HEK293 (cell line): ENCODE measurements around the gene TLE3.

Experiments used
- CTCF ChIA-PET: fragments of 350-600 bp; formaldehyde crosslinking; extraction: SDS; loops from one replicate; lab custom pipeline; 2021; ENCODE audit warnings: antibody characterized with exemption; lab: Yijun Ruan, JAX
- POLR2A ChIA-PET: fragments of 300-600 bp; formaldehyde crosslinking; extraction: SDS; loops from one replicate; lab custom pipeline; 2020; ENCODE audit warnings: antibody characterized with exemption, inconsistent platforms; lab: Yijun Ruan, JAX
- H3K27ac ChIP-seq: fragments of 200-500 bp; sonication (Bioruptor generic); 2 replicates; pipeline ENCODE4 v1.5.1; 2014; ENCODE audit warnings: low read depth, low read length, control low read depth, inconsistent platforms; ENCODE audit errors: extremely low read depth
- H3K36me3 ChIP-seq, 2 experiments: fragments of 200-500 bp in 1 of 2; sonication (Bioruptor generic) in 1 of 2; 1 replicate in 1 of 2; 2 replicates in 1 of 2; pipeline ENCODE4 v1.5.1; 2014 to 2017; ENCODE audit warnings: inconsistent platforms in 2 of 2, low read length in 2 of 2; ENCODE audit not compliant: control insufficient read depth in 2 of 2, insufficient read depth in 1 of 2
- H3K4me1 ChIP-seq: fragments of 200-500 bp; sonication (Bioruptor generic); 2 replicates; pipeline ENCODE4 v1.5.1; 2014; ENCODE audit warnings: mild to moderate bottlenecking, low read length, inconsistent platforms; ENCODE audit not compliant: control insufficient read depth, insufficient read depth
- H3K4me3 ChIP-seq: 2 replicates; pipeline ENCODE4 v1.5.1; 2011; ENCODE audit warnings: low read depth, mild to moderate bottlenecking, control low read depth, low read length, moderate library complexity
- H3K9me3 ChIP-seq: fragments of 200-500 bp; sonication (Bioruptor generic); 2 replicates; pipeline ENCODE4 v1.5.1; 2014; ENCODE audit warnings: low read depth, low read length, inconsistent platforms; ENCODE audit not compliant: control insufficient read depth, insufficient read depth
- ELK4 ChIP-seq: IDR thresholded peaks from 2 replicates; pipeline ENCODE4 v1.6.1; 2011; ENCODE audit warnings: mild to moderate bottlenecking, low read depth, low read length, borderline replicate concordance
- GLIS1 ChIP-seq: fragments of 450-650 bp; formaldehyde crosslinking; IDR thresholded peaks from 2 replicates; pipeline ENCODE4 v1.5.1; 2016; ENCODE audit warnings: missing biosample characterization, missing genetic modification characterization
- INSM2 ChIP-seq: fragments of 450-650 bp; formaldehyde crosslinking; IDR thresholded peaks from 2 replicates; pipeline ENCODE4 v1.5.1; 2016; ENCODE audit warnings: missing biosample characterization, missing genetic modification characterization
- KLF1 ChIP-seq: fragments of 450-650 bp; formaldehyde crosslinking; IDR thresholded peaks from 2 replicates; pipeline ENCODE4 v1.5.1; 2016; ENCODE audit warnings: missing biosample characterization, missing genetic modification characterization
- KLF10 ChIP-seq: fragments of 450-650 bp; IDR thresholded peaks from 2 replicates; pipeline ENCODE4 v1.5.1; 2018; ENCODE audit warnings: missing biosample characterization, mild to moderate bottlenecking, missing genetic modification characterization
- KLF17 ChIP-seq: fragments of 450-650 bp; formaldehyde crosslinking; IDR thresholded peaks from 2 replicates; pipeline ENCODE4 v1.5.1; 2016; ENCODE audit warnings: missing biosample characterization, missing genetic modification characterization
- MYNN ChIP-seq: fragments of 450-650 bp; formaldehyde crosslinking; IDR thresholded peaks from 2 replicates; pipeline ENCODE4 v1.5.1; 2016; ENCODE audit warnings: missing biosample characterization, missing genetic modification characterization, borderline replicate concordance
- MZF1 ChIP-seq: fragments of 450-650 bp; formaldehyde crosslinking; IDR thresholded peaks from 2 replicates; pipeline ENCODE4 v1.5.1; 2017; ENCODE audit warnings: missing biosample characterization, missing genetic modification characterization, borderline replicate concordance
- PRDM1 ChIP-seq: fragments of 450-650 bp; formaldehyde crosslinking; IDR thresholded peaks from 2 replicates; pipeline ENCODE4; 2016; ENCODE audit warnings: missing biosample characterization, missing genetic modification characterization
- SETDB1 ChIP-seq: IDR thresholded peaks from one replicate; pipeline ENCODE4 v1.6.1; 2017; ENCODE audit warnings: mild to moderate bottlenecking, low read length, moderate library complexity, mixed read lengths; ENCODE audit not compliant: insufficient read length
- SP2 ChIP-seq: fragments of 450-650 bp; formaldehyde crosslinking; IDR thresholded peaks from 2 replicates; pipeline ENCODE4 v1.5.1; 2016; ENCODE audit warnings: missing biosample characterization, missing genetic modification characterization
- TRIM28 ChIP-seq: IDR thresholded peaks from 2 replicates; pipeline ENCODE4 v1.6.1; 2011; ENCODE audit warnings: low read length, control low read depth, borderline replicate concordance
- ZBTB44 ChIP-seq: fragments of 450-650 bp; IDR thresholded peaks from 2 replicates; pipeline ENCODE4 v1.5.1; 2018; ENCODE audit warnings: missing biosample characterization, mild to moderate bottlenecking, missing genetic modification characterization
- ZFP41 ChIP-seq: fragments of 450-650 bp; formaldehyde crosslinking; IDR thresholded peaks from 2 replicates; pipeline ENCODE4 v1.5.1; 2016; ENCODE audit warnings: missing biosample characterization, missing genetic modification characterization, borderline replicate concordance
- ZNF2 ChIP-seq: fragments of 450-650 bp; formaldehyde crosslinking; IDR thresholded peaks from 2 replicates; pipeline ENCODE4 v1.5.1; 2016; ENCODE audit warnings: missing biosample characterization, missing genetic modification characterization
- ZNF23 ChIP-seq: fragments of 450-650 bp; formaldehyde crosslinking; IDR thresholded peaks from 2 replicates; pipeline ENCODE4 v1.5.1; 2016; ENCODE audit warnings: missing biosample characterization, missing genetic modification characterization, borderline replicate concordance
- ZNF302 ChIP-seq: fragments of 450-650 bp; formaldehyde crosslinking; IDR thresholded peaks from 2 replicates; pipeline ENCODE4 v1.5.1; 2016; ENCODE audit warnings: missing biosample characterization, missing genetic modification characterization, low read depth
- ZNF423 ChIP-seq: fragments of 450-650 bp; formaldehyde crosslinking; IDR thresholded peaks from 2 replicates; pipeline ENCODE4 v1.5.1; 2016; ENCODE audit warnings: missing biosample characterization, missing genetic modification characterization
- ZNF530 ChIP-seq: fragments of 450-650 bp; formaldehyde crosslinking; IDR thresholded peaks from 2 replicates; pipeline ENCODE4 v1.5.1; 2016; ENCODE audit warnings: low read depth, missing biosample characterization, missing genetic modification characterization
- ZNF548 ChIP-seq: fragments of 450-650 bp; formaldehyde crosslinking; IDR thresholded peaks from 2 replicates; pipeline ENCODE4 v1.5.1; 2016; ENCODE audit warnings: missing biosample characterization, missing genetic modification characterization
- ZNF629 ChIP-seq: fragments of 450-650 bp; formaldehyde crosslinking; IDR thresholded peaks from 2 replicates; pipeline ENCODE4 v1.5.1; 2017; ENCODE audit warnings: missing biosample characterization, missing genetic modification characterization
- ZNF707 ChIP-seq: fragments of 450-650 bp; formaldehyde crosslinking; IDR thresholded peaks from 2 replicates; pipeline ENCODE4 v1.5.1; 2016; ENCODE audit warnings: missing biosample characterization, missing genetic modification characterization
- ZNF768 ChIP-seq: fragments of 450-650 bp; formaldehyde crosslinking; IDR thresholded peaks from 2 replicates; pipeline ENCODE4 v1.5.1; 2018; ENCODE audit warnings: missing biosample characterization, mild to moderate bottlenecking, missing genetic modification characterization

TLE3 gene

GRCh38 chr15:70020229-70020628 lies 77.5 kb downstream of the TLE3 start (continued):
- peak; percentile 68; the same call in 1 of the 2 replicates for TF ChIP-seq ZNF768 (tag by site-specific recombination)
- no peak for TF ChIP-seq SP2 (tag by site-specific recombination)

- H3K9me3 ChIP-seq = no peaks in the 10 kb centered on the region
- H3K27ac ChIP-seq = no peak overlapping the region
- TF ChIP-seq ZBTB44 (tag by site-specific recombination) = no peak
- TF ChIP-seq ELK4 = no peak
- no peak for TF ChIP-seq ZFP41 (tag by site-specific recombination)
- TF ChIP-seq ZNF302 = no peak
- no peak for TF ChIP-seq ZNF2 (tag by site-specific recombination)
- no peak for TF ChIP-seq ZNF423 (tag by site-specific recombination)
- no peak for TF ChIP-seq ZNF707
- TF ChIP-seq GLIS1 (tag by site-specific recombination) = no peak
- TF ChIP-seq ZNF629 (tag by site-specific recombination) = no peak
- TF ChIP-seq MZF1 (tag by site-specific recombination) = no peak
- no peak for TF ChIP-seq INSM2
- no peak overlapping the region for H3K4me3 ChIP-seq
- no peaks in the 10 kb centered on the region for H3K36me3 ChIP-seq
- ChIA-PET CTCF (interaction anchor here (0.7 to 1.9 kb wide), 2 partner anchors 10 to 125 kb away, joined by 3 to 8 read pairs; no protein-coding TSS in a partner anchor), POLR2A (no interaction called here)
- H3K4me1 ChIP-seq = peaks cover 17% of the 10 kb centered on the region
Observed at GRCh38 chr15:70018646-70019600, 78.8 kb downstream of the TLE3 start.

- POLR2A ChIA-PET = no interaction called here
Observed at GRCh38 chr15:70017801-70018200, 79.9 kb downstream of the TLE3 start.

GRCh38 chr15:70017025-70017424 lies 80.7 kb downstream of the TLE3 start:
- Histone ChIP-seq H3K9me3 (no peaks in the 10 kb centered on the region), H3K4me1 (peaks cover 14% of the 10 kb centered on the region), H3K4me3 (no peak overlapping the region), H3K36me3 (no peaks in the 10 kb centered on the region), H3K27ac (no peak overlapping the region)
- ChIA-PET POLR2A (no interaction called here), CTCF (interaction anchor here (0.6 kb wide), 1 partner anchor 154 kb away, joined by 7 read pairs; no protein-coding TSS in a partner anchor)
- TF ChIP-seq KLF10 (tag by site-specific recombination) = no peak
- no peak for TF ChIP-seq MZF1 (tag by site-specific recombination)
- no peak for TF ChIP-seq TRIM28
- TF ChIP-seq KLF17 (tag by site-specific recombination) = no peak
- TF ChIP-seq ZNF548 = no peak
- TF ChIP-seq SETDB1 = peak; percentile 56
- no peak for TF ChIP-seq MYNN (tag by site-specific recombination)
- no peak for TF ChIP-seq ZNF23
- TF ChIP-seq ZNF530 (tag by site-specific recombination) = no peak

More at GRCh38 chr15:70017801-70018200, 79.9 kb downstream of the TLE3 start:
- no peak overlapping the region for H3K4me3 ChIP-seq
- no peaks in the 10 kb centered on the region for H3K9me3 ChIP-seq
- CTCF ChIA-PET = interaction anchor here (0.6 kb wide), 2 partner anchors 51 to 228 kb away, joined by 3 to 5 read pairs; no protein-coding TSS in a partner anchor
- no peaks in the 10 kb centered on the region for H3K36me3 ChIP-seq
- no peak overlapping the region for H3K27ac ChIP-seq
- peaks cover 17% of the 10 kb centered on the region for H3K4me1 ChIP-seq
- TF ChIP-seq PRDM1 (tag by site-specific recombination) (no peak), KLF1 (0 out of 2 replicates have a peak, but pooled peaks have one; percentile 16)
- TF ChIP-seq, all 188 proteins: peak for 1
